Measurements from ENCODE around the gene IL6R.
"Not testable (repeated sequence)": the region's sequence is repeated elsewhere in the genome, so short reads cannot be mapped to it uniquely, and the experiment has no call there.

Gene IL6R

GRCh38 chr1:154404984-154405746, at the start of gene IL6R:
Gene IL6R (plus strand): TSS chr1:154405343. CDS start chr1:154405630, 287 bp downstream.
- peak; percentile 67 for DNase-seq

GRCh38 chr1:154358519-154358918, 46.6 kb upstream of the IL6R start:
- no peak for DNase-seq

- DNase-seq = no peak
Observed at GRCh38 chr1:154360288-154360687, 44.9 kb upstream of the IL6R start.

GRCh38 chr1:154360881-154361280, 44.3 kb upstream of the IL6R start:
- not testable (repeated sequence) for DNase-seq

GRCh38 chr1:154361357-154361756, 43.8 kb upstream of the IL6R start:
- DNase-seq = no peak

- no peak for DNase-seq
Observed at GRCh38 chr1:154371436-154371835, 33.7 kb upstream of the IL6R start.

- not testable (repeated sequence) for DNase-seq
Observed at GRCh38 chr1:154373777-154374357, 31.3 kb upstream of the IL6R start.

- DNase-seq = no peak
Observed at GRCh38 chr1:154379301-154379700, 25.8 kb upstream of the IL6R start.

GRCh38 chr1:154384650-154385489, 20.3 kb upstream of the IL6R start:
- DNase-seq = no peak

GRCh38 chr1:154386643-154387352, 18.3 kb upstream of the IL6R start:
- DNase-seq = peak; percentile 65

GRCh38 chr1:154391086-154391770, 13.9 kb upstream of the IL6R start:
- DNase-seq = no peak

- peak; percentile 37 for DNase-seq
Observed at GRCh38 chr1:154398141-154398540, 7.0 kb upstream of the IL6R start.

- no peak for DNase-seq
Observed at GRCh38 chr1:154398678-154399077, 6.5 kb upstream of the IL6R start.

GRCh38 chr1:154400381-154400801, 4.8 kb upstream of the IL6R start:
- no peak for DNase-seq

GRCh38 chr1:154402409-154402921, 2.7 kb upstream of the IL6R start:
- no peak for DNase-seq

GRCh38 chr1:154403261-154403943, 1.7 kb upstream of the IL6R start:
- DNase-seq = peak; percentile 60

GRCh38 chr1:154403983-154404382, 1.2 kb upstream of the IL6R start:
- DNase-seq = no peak

GRCh38 chr1:154404511-154404931, 622 bp upstream of the IL6R start:
- DNase-seq = peak; percentile 14

- peak; percentile 54 for DNase-seq
Observed at GRCh38 chr1:154405747-154406571, 816 bp downstream of the IL6R start.

- peak; percentile 27 for DNase-seq
Observed at GRCh38 chr1:154406572-154406879, 1.4 kb downstream of the IL6R start.

- no peak for DNase-seq
Observed at GRCh38 chr1:154406886-154407197, 1.7 kb downstream of the IL6R start.

All from activated CD4-positive, alpha-beta T cell treated with anti-CD3 and anti-CD28 coated beads, Interleukin-2, Interleukin-6, amounts not matched to agents 100 ng/mL and 50 ng/mL, durations not matched to agents 16 hours and 8 hours (primary cell).